Lower leg skin (tissue), 3 donors: ENCODE data around the gene C9orf78.

Experiments used
- POLR2A ChIP-seq, 2 donors: fragments of 450-650 bp; IDR thresholded peaks; one replicate each; pipeline ENCODE4 v1.6.1; 2016 to 2017; ENCODE audit warnings: antibody characterized with exemption in 2 of 2, mild to moderate bottlenecking in 1 of 2, moderate library complexity in 1 of 2
- TF ChIP-seq, protein P1 (sequence below), 3 donors: fragments of 450-650 bp; IDR thresholded peaks; one replicate each; pipeline ENCODE4 v1.5.1; 2016; ENCODE audit warnings: antibody characterized with exemption in 3 of 3, mild to moderate bottlenecking in 3 of 3, moderate library complexity in 2 of 3

DNA sequence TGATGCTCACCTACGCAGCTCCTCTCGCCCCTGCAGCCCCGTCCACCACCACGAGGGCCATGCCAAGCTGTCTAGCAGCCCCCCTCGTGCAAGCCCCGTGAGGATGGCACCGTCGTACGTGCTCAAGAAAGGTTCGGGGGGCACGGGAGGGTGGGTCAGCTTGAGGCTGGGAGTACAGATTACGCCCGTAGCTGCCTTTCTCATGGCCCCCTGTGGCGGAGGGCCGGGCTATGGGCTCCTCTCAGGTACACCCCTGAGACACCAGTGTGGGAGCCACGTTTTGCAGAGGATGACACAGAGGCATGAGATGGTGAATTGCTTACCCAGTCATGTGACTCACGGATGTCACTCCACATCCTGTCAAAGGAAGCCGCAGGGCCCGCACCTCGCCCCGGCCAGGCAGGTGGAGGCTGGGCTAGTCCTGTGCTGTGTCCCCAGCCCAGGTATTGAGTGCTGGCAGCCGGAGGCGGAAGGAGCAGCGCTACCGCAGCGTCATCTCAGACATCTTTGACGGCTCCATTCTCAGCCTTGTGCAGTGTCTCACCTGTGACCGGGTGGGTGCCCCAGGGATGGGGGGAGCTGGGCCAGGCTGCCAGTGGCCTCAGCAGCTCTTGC lies 33.9 kb upstream of the C9orf78 start:
- TF ChIP-seq, protein P1, sequence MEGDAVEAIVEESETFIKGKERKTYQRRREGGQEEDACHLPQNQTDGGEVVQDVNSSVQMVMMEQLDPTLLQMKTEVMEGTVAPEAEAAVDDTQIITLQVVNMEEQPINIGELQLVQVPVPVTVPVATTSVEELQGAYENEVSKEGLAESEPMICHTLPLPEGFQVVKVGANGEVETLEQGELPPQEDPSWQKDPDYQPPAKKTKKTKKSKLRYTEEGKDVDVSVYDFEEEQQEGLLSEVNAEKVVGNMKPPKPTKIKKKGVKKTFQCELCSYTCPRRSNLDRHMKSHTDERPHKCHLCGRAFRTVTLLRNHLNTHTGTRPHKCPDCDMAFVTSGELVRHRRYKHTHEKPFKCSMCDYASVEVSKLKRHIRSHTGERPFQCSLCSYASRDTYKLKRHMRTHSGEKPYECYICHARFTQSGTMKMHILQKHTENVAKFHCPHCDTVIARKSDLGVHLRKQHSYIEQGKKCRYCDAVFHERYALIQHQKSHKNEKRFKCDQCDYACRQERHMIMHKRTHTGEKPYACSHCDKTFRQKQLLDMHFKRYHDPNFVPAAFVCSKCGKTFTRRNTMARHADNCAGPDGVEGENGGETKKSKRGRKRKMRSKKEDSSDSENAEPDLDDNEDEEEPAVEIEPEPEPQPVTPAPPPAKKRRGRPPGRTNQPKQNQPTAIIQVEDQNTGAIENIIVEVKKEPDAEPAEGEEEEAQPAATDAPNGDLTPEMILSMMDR (IDR thresholded peaks at IDR 0.05), result no peak
- TF ChIP-seq POLR2A (IDR thresholded peaks at IDR 0.05), result no peak
